ENCODE results near the gene CEP70. TPM values are rescaled to one million over a fixed set of nuclear protein-coding genes. Genes with fewer than 3 reads are reported as not detected.
A peak's percentile ranks its signal among the peaks of the same experiment; 100 is the strongest.

The CEP70 gene
- total RNA-seq, 1 experiment from 2014 or later = 32.6 TPM

- H3K79me2 ChIP-seq (ENCODE audit: insufficient read depth, low read length) = no peaks in the 10 kb centered on the region
- H3K9me3 Mint-ChIP-seq = peaks cover 4% of the 10 kb centered on the region in 2 experiments; a peak in 3 of 5 replicates
- H3K4me1 ChIP-seq (ENCODE audit: insufficient read depth, low read length) = no peaks in the 10 kb centered on the region
- peaks cover 23 to 28% of the 10 kb centered on the region in 2 experiments for H3K4me1 Mint-ChIP-seq
- peak; percentile 34 for DNase-seq
- peaks cover 7% of the 10 kb centered on the region for H3K23me2 ChIP-seq (ENCODE audit: insufficient read length, low read depth, low read length, poor library complexity, severe bottlenecking)
- peak overlapping the region; percentile 53 for H3K9ac ChIP-seq (ENCODE audit: extremely low read depth, insufficient read length, low read length)
- no peak overlapping the region for H2BK5ac ChIP-seq (ENCODE audit: insufficient read length, low read length)
- no CpG with 5 or more reads among the region's 22 CpGs for WGBS (ENCODE audit: extremely low coverage, insufficient read length, low lambda C conversion rate)
- H3K4me3 Mint-ChIP-seq = peak overlapping the region; percentile 85 to 93
- peak overlapping the region; percentile 71 to 93 (median 78); a peak in 4 of 7 replicates for H3K27ac Mint-ChIP-seq
- no peak overlapping the region for H4K5ac ChIP-seq (ENCODE audit: insufficient read length, low read depth, low read length)
- H4K20me1 ChIP-seq (ENCODE audit: control insufficient read depth, insufficient read depth, insufficient read length) = no peaks in the 10 kb centered on the region
- H2AFZ ChIP-seq (ENCODE audit: low read length) = peak overlapping the region; percentile 43
- H2BK12ac ChIP-seq (ENCODE audit: insufficient read length, low read depth, low read length) = no peak overlapping the region
- TF ChIP-seq CTCF (conservative IDR thresholded peaks at IDR 0.05) = no peak
- H3K27ac ChIP-seq (ENCODE audit: insufficient read length, low read depth, low read length) = peak overlapping the region; percentile 17
- H2BK20ac ChIP-seq (ENCODE audit: low read depth, low read length, poor library complexity, severe bottlenecking) = no peak overlapping the region
- peak overlapping the region; percentile 71 for H3K18ac ChIP-seq (ENCODE audit: insufficient read length, low read depth, low read length)
- no peak overlapping the region for H2BK15ac ChIP-seq (ENCODE audit: low read depth, low read length)
- no peak overlapping the region for H3T11ph ChIP-seq (ENCODE audit: low read length)
- H3K23ac ChIP-seq (ENCODE audit: insufficient read length, low read depth, low read length) = no peak overlapping the region
- H4K8ac ChIP-seq (replicated peaks; ENCODE audit: insufficient read length, low read depth, low read length) = no peak overlapping the region
- no peaks in the 10 kb centered on the region for H3K79me1 ChIP-seq (ENCODE audit: insufficient read depth, low read depth, low read length, poor library complexity, severe bottlenecking)
- no peaks in the 10 kb centered on the region for H3K27me3 ChIP-seq (ENCODE audit: insufficient read depth, low read length)
- H2AK5ac ChIP-seq (ENCODE audit: insufficient read length, low read length) = no peak overlapping the region
- H3K14ac ChIP-seq (ENCODE audit: insufficient read depth, low read length) = peak overlapping the region; percentile 77; the same call in 1 of the 2 replicates
- H3K27me3 Mint-ChIP-seq (ENCODE audit: low read depth) = no peaks in the 10 kb centered on the region
- peaks cover 0 to 5% (median 4%) of the 10 kb centered on the region in 3 experiments; a peak in 5 of 7 replicates for H3K36me3 Mint-ChIP-seq (ENCODE audit: insufficient read depth in 1 of 3, low read depth in 3 of 3)
- H2BK120ac ChIP-seq (ENCODE audit: low read depth, low read length, poor library complexity, severe bottlenecking) = no peak overlapping the region
- H3K56ac ChIP-seq (ENCODE audit: insufficient read length, low read depth, low read length) = no peak overlapping the region
- no peak overlapping the region for H3K4ac ChIP-seq (ENCODE audit: low read depth, low read length)
- H4K91ac ChIP-seq (ENCODE audit: insufficient read length, low read depth, low read length) = no peak overlapping the region
- H3K4me2 ChIP-seq (ENCODE audit: insufficient read depth, insufficient read length, low read length) = peak overlapping the region; percentile 89
- no peaks in the 10 kb centered on the region for H3K9me3 ChIP-seq (ENCODE audit: control insufficient read depth, low read depth, low read length)
Observed at GRCh38 chr3:138593488-138594149, 441 bp downstream of the CEP70 start.

Measured in H9 (cell line).